Measurements from ENCODE around the gene WNT11. TPM values are rescaled to one million over a fixed set of nuclear protein-coding genes. Genes with fewer than 3 reads are reported as not detected.

WNT11 gene
- total RNA-seq: 22.5 to 24.1 TPM (median 22.8 TPM) in 3 replicates

GRCh38 chr11:76206327-76207081 lies at the start of gene WNT11:
WNT11 (minus strand) TSS chr11:76206502; CDS start chr11:76206407, 95 bp downstream.
- H3K27me3 Mint-ChIP-seq (ENCODE audit: low read depth): peaks cover 58% of the 10 kb centered on the region
- peak within 1 kb of the TSS; percentile 77 for H3K4me3 Mint-ChIP-seq
- no peak within 1 kb of the TSS for H3K27ac Mint-ChIP-seq
- no peak for TF ChIP-seq CTCF (IDR thresholded peaks at IDR 0.05; ENCODE audit: unreplicated experiment)
- peaks cover 18% of the 10 kb centered on the region for H3K4me1 Mint-ChIP-seq
- DNase-seq (ENCODE audit: low spot score in 2 of 2, unreplicated experiment in 2 of 2): peak in 1 of 2 experiments; percentile 73
- no peaks in the 10 kb centered on the region for H3K9me3 Mint-ChIP-seq
- no peaks in the 10 kb centered on the region for H3K36me3 Mint-ChIP-seq

GRCh38 chr11:76253416-76253815 lies 47.1 kb upstream of the WNT11 start:
- Mint-ChIP-seq H3K27me3 (ENCODE audit: low read depth) (peaks cover 3% of the 10 kb centered on the region), H3K4me3 (no peak overlapping the region), H3K27ac (no peak overlapping the region), H3K9me3 (no peaks in the 10 kb centered on the region), H3K4me1 (peaks cover 2% of the 10 kb centered on the region), H3K36me3 (no peaks in the 10 kb centered on the region)
- DNase-seq (ENCODE audit: low spot score in 2 of 2, unreplicated experiment in 2 of 2): no peak
- no peak for TF ChIP-seq CTCF (IDR thresholded peaks at IDR 0.05; ENCODE audit: unreplicated experiment)

GRCh38 chr11:76252631-76253070 lies 46.3 kb upstream of the WNT11 start:
- H3K27me3 Mint-ChIP-seq (ENCODE audit: low read depth): peaks cover 3% of the 10 kb centered on the region
- TF ChIP-seq CTCF (IDR thresholded peaks at IDR 0.05; ENCODE audit: unreplicated experiment): no peak
- H3K4me1 Mint-ChIP-seq: peaks cover 2% of the 10 kb centered on the region
- H3K9me3 Mint-ChIP-seq: no peaks in the 10 kb centered on the region
- no peak overlapping the region for H3K27ac Mint-ChIP-seq
- no peak overlapping the region for H3K4me3 Mint-ChIP-seq
- H3K36me3 Mint-ChIP-seq: no peaks in the 10 kb centered on the region
- DNase-seq (ENCODE audit: low spot score in 2 of 2, unreplicated experiment in 2 of 2): no peak

- no peaks in the 10 kb centered on the region for H3K36me3 Mint-ChIP-seq
- TF ChIP-seq CTCF (IDR thresholded peaks at IDR 0.05; ENCODE audit: unreplicated experiment): no peak
- no peak overlapping the region for H3K4me3 Mint-ChIP-seq
- no peak overlapping the region for H3K27ac Mint-ChIP-seq
- no peak for DNase-seq (ENCODE audit: low spot score in 2 of 2, unreplicated experiment in 2 of 2)
- H3K9me3 Mint-ChIP-seq: no peaks in the 10 kb centered on the region
- H3K4me1 Mint-ChIP-seq: peaks cover 2% of the 10 kb centered on the region
- H3K27me3 Mint-ChIP-seq (ENCODE audit: low read depth): peaks cover 3% of the 10 kb centered on the region
These were observed 45.3 kb upstream of the WNT11 start for GRCh38 chr11:76251576-76251975.

GRCh38 chr11:76251226-76251575 lies 44.9 kb upstream of the WNT11 start:
- DNase-seq (ENCODE audit: low spot score in 2 of 2, unreplicated experiment in 2 of 2): no peak
- H3K9me3 Mint-ChIP-seq: no peaks in the 10 kb centered on the region
- no peaks in the 10 kb centered on the region for H3K36me3 Mint-ChIP-seq
- peaks cover 3% of the 10 kb centered on the region for H3K27me3 Mint-ChIP-seq (ENCODE audit: low read depth)
- TF ChIP-seq CTCF (IDR thresholded peaks at IDR 0.05; ENCODE audit: unreplicated experiment): no peak
- peaks cover 2% of the 10 kb centered on the region for H3K4me1 Mint-ChIP-seq
- no peak overlapping the region for H3K4me3 Mint-ChIP-seq
- no peak overlapping the region for H3K27ac Mint-ChIP-seq

Measured in mesothelial cell of epicardium (in vitro differentiated cells).